ENCODE results near the gene FN1.

DNA sequence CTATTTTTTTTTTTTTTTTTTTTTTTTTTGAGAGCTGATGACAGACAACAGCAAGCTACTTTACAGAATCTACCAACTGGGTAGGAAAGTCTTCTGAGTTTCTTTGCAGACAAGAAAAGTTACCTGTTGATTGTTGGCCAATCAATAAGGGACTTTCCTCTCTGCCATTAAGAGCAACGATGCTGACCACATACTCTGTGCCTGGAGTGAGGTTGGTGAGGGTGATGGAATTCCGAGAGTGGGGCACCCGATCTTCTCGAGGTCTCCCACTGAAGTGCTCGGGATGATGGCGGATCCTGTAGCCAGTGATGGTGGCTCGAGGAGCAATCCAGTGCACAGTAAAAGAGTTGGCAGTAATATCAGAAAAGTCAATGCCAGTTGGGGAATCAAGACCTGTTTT, 49.3 kb downstream of the FN1 start:
- TF ChIP-seq CTCF (optimal IDR thresholded peaks at IDR 0.05 in 1 of 3, IDR thresholded peaks at IDR 0.05 in 1 of 3, conservative IDR thresholded peaks at IDR 0.05 in 1 of 3; ENCODE audit: extremely low read depth in 1 of 3, insufficient read depth in 2 of 3, low read length in 3 of 3) (no peak), EZH2 (IDR thresholded peaks at IDR 0.05; ENCODE audit: low read length) (no peak)
